H1 (cell line): Measurements from ENCODE around the gene LINGO4.

Experiments used
- CTCF ChIP-seq, 3 experiments: IDR thresholded peaks; 1 replicate in 2 of 3; 2 replicates in 1 of 3; pipeline versions ENCODE4 v1.5.1 to v1.6.1; 2011; ENCODE audit warnings: low read length in 3 of 3, mild to moderate bottlenecking in 3 of 3, inconsistent platforms in 2 of 3, low read depth in 1 of 3, moderate library complexity in 1 of 3; ENCODE audit not compliant: insufficient read depth in 1 of 3; ENCODE audit errors: control extremely low read depth in 1 of 3
- EZH2 ChIP-seq: fragments of 200-600 bp; sonication (generic); IDR thresholded peaks from 2 replicates; pipeline ENCODE4 v1.7.1; 2012; ENCODE audit warnings: low read depth, mild to moderate bottlenecking, moderate library complexity, low read length, inconsistent platforms; ENCODE audit not compliant: severe bottlenecking
- HDAC6 ChIP-seq: IDR thresholded peaks from one replicate; pipeline ENCODE4 v1.7.1; 2012; ENCODE audit warnings: low read depth, mild to moderate bottlenecking, inconsistent platforms, low read length, moderate library complexity
- JUND ChIP-seq: IDR thresholded peaks from 2 replicates; pipeline ENCODE4 v1.6.1; 2011; ENCODE audit warnings: mild to moderate bottlenecking, improper control_type of control experiment, low read length
- POLR2A ChIP-seq, 2 experiments: IDR thresholded peaks; 1 replicate in 1 of 2; 2 replicates in 1 of 2; pipeline ENCODE4 v1.6.1; 2011; ENCODE audit warnings: low read depth in 2 of 2, low read length in 2 of 2, mild to moderate bottlenecking in 2 of 2; ENCODE audit errors: control extremely low read depth in 1 of 2
- POLR2AphosphoS5 ChIP-seq: IDR thresholded peaks from 2 replicates; pipeline ENCODE4 v1.6.1; 2011; ENCODE audit warnings: low read depth, low read length
- RFX5 ChIP-seq: IDR thresholded peaks from 2 replicates; pipeline ENCODE4 v1.6.1; 2011; ENCODE audit warnings: low read depth, low read length, improper control_type of control experiment, borderline replicate concordance
- RXRA ChIP-seq: IDR thresholded peaks from 2 replicates; pipeline ENCODE4 v1.6.1; 2011; ENCODE audit warnings: low read depth, mild to moderate bottlenecking, low read length, moderate library complexity; ENCODE audit not compliant: insufficient read depth
- SP1 ChIP-seq: IDR thresholded peaks from 2 replicates; pipeline ENCODE4 v1.6.1; 2011; ENCODE audit warnings: low read depth, low read length

- TF ChIP-seq EZH2 (no peak), CTCF (IDR thresholded peaks at IDR 0.05; ENCODE audit: control extremely low read depth in 1 of 3, insufficient read depth in 1 of 3, low read depth in 1 of 3, low read length in 3 of 3) (no peak), POLR2AphosphoS5 (no peak), RXRA (no peak), HDAC6 (no peak), POLR2A (IDR thresholded peaks at IDR 0.05; ENCODE audit: control extremely low read depth in 1 of 2, low read depth in 2 of 2, low read length in 2 of 2) (no peak), RFX5 (no peak), SP1 (no peak), JUND (no peak)
Observed at GRCh38 chr1:151790940-151791651, 14.1 kb downstream of the LINGO4 start.
